Measurements from ENCODE around the gene CLNK. TPM values are rescaled to one million over a fixed set of nuclear protein-coding genes. Genes with fewer than 3 reads are reported as not detected.

CLNK gene
- total and polyA plus RNA-seq, 8 donors = 0.08 to 2.7 (median 0.72) TPM; not detected in 4

- WGBS, 5 donors = 45 to 94% (median 87%) methylated on average over 1 of the region's 1 CpG
These were observed 246.8 kb downstream of the CLNK start for GRCh38 chr4:10437735-10438134.

More at GRCh38 chr4:10437735-10438134, 246.8 kb downstream of the CLNK start:
- DNase-seq = no peak
- intact Hi-C loops (cut with DNase I; ENCODE audit: low total_unique reads) = no loop called here
- Histone ChIP-seq H3K27me3 (no peaks in the 10 kb centered on the region), H3K4me1 (no peaks in the 10 kb centered on the region), H3K27ac (no peak overlapping the region), H3K9me3 (peaks cover 0 to 19% (median 11%) of the 10 kb centered on the region in 4 donors), H3K36me3 (no peaks in the 10 kb centered on the region), H3K4me3 (no peak overlapping the region)
- TF ChIP-seq POLR2AphosphoS5 (IDR thresholded peaks at IDR 0.05) (no peak), CTCF (IDR thresholded peaks at IDR 0.05) (no peak)

Other genes starting within 250 kb of the CLNK start
- gene ZNF518B, start 227.3 kb downstream of the CLNK start, total RNA-seq = 10 to 100 TPM in 2 of 5 donors, 1 to 10 TPM in 3; 8.0 to 40.6 (median 8.8) TPM
- 1 to 10 TPM; 3.5 to 4.6 (median 4.3) TPM for gene ZNF518B, start 227.3 kb downstream of the CLNK start, polyA plus RNA-seq